HepG2 (cell line): Measurements from ENCODE around the gene ARG2.

Source experiments
- FOXK2 ChIP-seq: fragments of 450-650 bp; IDR thresholded peaks from 2 replicates; pipeline ENCODE4 v1.6.1; 2016
- HMG20B ChIP-seq: conservative IDR thresholded peaks from 2 replicates; pipeline ENCODE4 v1.6.1; 2016; ENCODE audit warnings: missing genetic modification reagents, missing compliant biosample characterization

DNA sequence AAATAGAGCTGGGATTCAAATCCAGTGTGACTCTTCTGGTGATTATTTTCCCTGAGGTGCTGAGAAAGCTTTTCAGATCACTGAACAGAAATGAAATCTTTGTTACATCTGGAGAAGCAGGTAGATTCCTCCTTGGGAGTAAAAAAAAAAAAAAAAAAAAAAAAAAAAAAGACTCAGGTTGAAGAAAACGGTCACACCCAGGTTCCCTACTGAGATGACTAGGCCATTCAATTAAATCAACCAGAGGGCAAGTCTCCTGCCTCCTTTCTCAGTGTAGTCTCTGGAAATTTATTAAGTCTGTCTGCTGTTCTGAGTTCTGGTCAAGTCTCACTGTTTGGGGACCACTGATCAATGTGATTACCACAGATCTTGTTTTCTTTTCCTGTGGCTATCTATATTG, 24.0 kb downstream of the ARG2 start:
- TF ChIP-seq FOXK2 (no peak), HMG20B (CRISPR knock-in tag) (no peak)
